Left hindlimb (tissue), 1 donor: ENCODE results near the gene MRPL28.
"Not testable (repeated sequence)": the region's sequence is repeated elsewhere in the genome, so short reads cannot be mapped to it uniquely, and the experiment has no call there.

Source experiments
- DNase-seq: peaks from one replicate; pipeline ENCODE4 v3.0.0-alpha.2; 2018

MRPL28 gene

GRCh38 chr16:370443-370842, at the start of gene MRPL28:
TSS of gene MRPL28 (minus strand) at chr16:370538. CDS start at chr16:370218, 320 bp downstream.
- peak; percentile 96 for DNase-seq

- not testable (repeated sequence) for DNase-seq
These were observed 44.8 kb upstream of the MRPL28 start for GRCh38 chr16:415170-415498.

- DNase-seq: no peak
These were observed 44.2 kb upstream of the MRPL28 start for GRCh38 chr16:414395-415169.

GRCh38 chr16:411576-412265, 41.4 kb upstream of the MRPL28 start:
- no peak for DNase-seq

GRCh38 chr16:410516-411178, 40.3 kb upstream of the MRPL28 start:
- no peak for DNase-seq

GRCh38 chr16:407253-407652, 36.9 kb upstream of the MRPL28 start:
- no peak for DNase-seq

GRCh38 chr16:405548-406506, 35.5 kb upstream of the MRPL28 start:
- DNase-seq: no peak

GRCh38 chr16:404971-405486, 34.7 kb upstream of the MRPL28 start:
- no peak for DNase-seq

GRCh38 chr16:401468-402348, 31.4 kb upstream of the MRPL28 start, which contains the start of gene DECR2:
TSS of gene DECR2 (plus strand) at chr16:401885. CDS start at chr16:401964, 79 bp downstream.
- peak; percentile 99 for DNase-seq

- DNase-seq: no peak
These were observed 29.8 kb upstream of the MRPL28 start for GRCh38 chr16:400061-400591.

- no peak for DNase-seq
These were observed 29.1 kb upstream of the MRPL28 start for GRCh38 chr16:399340-400019.

- no peak for DNase-seq
These were observed 28.4 kb upstream of the MRPL28 start for GRCh38 chr16:398561-399339.

- DNase-seq: peak; percentile 72
These were observed 27.5 kb upstream of the MRPL28 start for GRCh38 chr16:397736-398332.

GRCh38 chr16:397135-397661, 26.9 kb upstream of the MRPL28 start, which contains the start of gene NME4:
TSS of gene NME4 (plus strand) at chr16:397199. CDS start at chr16:397223, 24 bp downstream.
- no peak for DNase-seq

- peak; percentile 44 for DNase-seq
These were observed 26.3 kb upstream of the MRPL28 start for GRCh38 chr16:396605-397004.

GRCh38 chr16:396199-396598, 25.9 kb upstream of the MRPL28 start:
- DNase-seq: no peak

GRCh38 chr16:392450-393030, 22.2 kb upstream of the MRPL28 start:
- DNase-seq: no peak

- DNase-seq: no peak
These were observed 21.6 kb upstream of the MRPL28 start for GRCh38 chr16:391885-392335.
